GM23338 (cell line): Measurements from ENCODE around the gene PUM1. TPM values are rescaled to one million over a fixed set of nuclear protein-coding genes. Genes with fewer than 3 reads are reported as not detected.
A peak's percentile ranks its signal among the peaks of the same experiment; 100 is the strongest.

Source experiments
- ATAC-seq: fragments of 200-7000 bp; cut with Tn5 transposase; 3 replicates; pipeline ENCODE4 v1.9.1; 2020
- DNase-seq: peaks from one replicate; pipeline ENCODE4 v3.0.0-alpha.2; 2015; ENCODE audit warnings: low spot score
- H2AFZ ChIP-seq: fragments of 200-600 bp; sonication (generic); 2 replicates; pipeline ENCODE4 v1.8.0; 2016; ENCODE audit warnings: antibody characterized with exemption, mild to moderate bottlenecking, moderate library complexity
- H3F3A ChIP-seq: fragments of 200-600 bp; sonication (generic); replicated peaks from 2 replicates; pipeline ENCODE4 v1.8.0; 2017; ENCODE audit warnings: antibody characterized with exemption, mixed run types, low read depth
- H3K27ac ChIP-seq: fragments of 200-600 bp; sonication (generic); 2 replicates; pipeline ENCODE4 v1.6.1; 2016; ENCODE audit warnings: low read depth
- H3K27me3 ChIP-seq: fragments of 200-600 bp; sonication (generic); 2 replicates; pipeline ENCODE4 v1.8.0; 2016; ENCODE audit warnings: mild to moderate bottlenecking, mixed run types, moderate library complexity; ENCODE audit not compliant: insufficient read depth
- H3K36me3 ChIP-seq: fragments of 200-600 bp; sonication (generic); 2 replicates; pipeline ENCODE4 v1.8.0; 2016; ENCODE audit warnings: mild to moderate bottlenecking; ENCODE audit not compliant: insufficient read depth
- H3K4me1 ChIP-seq: fragments of 200-600 bp; sonication (generic); 2 replicates; pipeline ENCODE4 v1.8.0; 2016; ENCODE audit warnings: mild to moderate bottlenecking, moderate library complexity; ENCODE audit not compliant: insufficient read depth
- H3K4me2 ChIP-seq: fragments of 200-600 bp; sonication (generic); 2 replicates; pipeline ENCODE4 v1.7.1; 2017; ENCODE audit warnings: mixed run types
- H3K4me3 ChIP-seq: fragments of 200-600 bp; sonication (generic); 2 replicates; pipeline ENCODE4 v1.6.1; 2016; ENCODE audit warnings: mixed run types
- H3K79me2 ChIP-seq: fragments of 200-600 bp; sonication (generic); replicated peaks from 2 replicates; pipeline ENCODE4 v1.8.0; 2017; ENCODE audit warnings: mild to moderate bottlenecking; ENCODE audit not compliant: insufficient read depth
- H3K9me2 ChIP-seq: fragments of 200-600 bp; sonication (generic); 2 replicates; pipeline ENCODE4 v1.8.0; 2017; ENCODE audit not compliant: insufficient read depth
- H4K20me1 ChIP-seq: fragments of 200-600 bp; sonication (generic); replicated peaks from 2 replicates; pipeline ENCODE4 v1.8.0; 2017; ENCODE audit warnings: mild to moderate bottlenecking; ENCODE audit not compliant: insufficient read depth
- H3K27ac Mint-ChIP-seq: 2 replicates; pipeline ENCODE4 v1.8.0; 2020; ENCODE audit warnings: inconsistent platforms, mild to moderate bottlenecking, moderate library complexity, mixed read lengths
- H3K27me3 Mint-ChIP-seq: 3 replicates; pipeline ENCODE4 v1.8.0; 2022; ENCODE audit warnings: low read depth, mild to moderate bottlenecking, moderate library complexity, mixed read lengths, inconsistent platforms; ENCODE audit not compliant: insufficient read depth, poor library complexity
- H3K36me3 Mint-ChIP-seq: 3 replicates; pipeline ENCODE4 v1.8.0; 2021; ENCODE audit warnings: low read depth, mild to moderate bottlenecking, inconsistent platforms, moderate library complexity, mixed read lengths
- H3K4me1 Mint-ChIP-seq: 3 replicates; pipeline ENCODE4 v1.8.0; 2020; ENCODE audit warnings: mild to moderate bottlenecking, inconsistent platforms, mixed read lengths
- H3K4me3 Mint-ChIP-seq: 3 replicates; pipeline ENCODE4 v1.8.0; 2021; ENCODE audit warnings: moderate library complexity, mild to moderate bottlenecking, inconsistent platforms, mixed read lengths
- H3K9me3 Mint-ChIP-seq: 3 replicates; pipeline ENCODE4 v1.8.0; 2020; ENCODE audit warnings: moderate library complexity, mild to moderate bottlenecking, inconsistent platforms, mixed read lengths
- CREB1 ChIP-seq: fragments of 250-450 bp; sonication (Bioruptor Pico); IDR thresholded peaks from 2 replicates; pipeline ENCODE4 v1.5.0; 2020; ENCODE audit warnings: low read depth, mild to moderate bottlenecking, moderate library complexity
- EZH2 ChIP-seq: fragments of 200-600 bp; sonication (generic); IDR thresholded peaks from one replicate; pipeline ENCODE4 v1.8.0; 2017; ENCODE audit warnings: antibody characterized with exemption, mild to moderate bottlenecking, low read depth; ENCODE audit not compliant: unreplicated experiment
- EZH2phosphoT487 ChIP-seq: fragments of 200-600 bp; sonication (generic); IDR thresholded peaks from one replicate; pipeline ENCODE4 v1.8.1; 2018; ENCODE audit warnings: antibody characterized with exemption; ENCODE audit not compliant: unreplicated experiment
- JUNB ChIP-seq: IDR thresholded peaks from one replicate; pipeline ENCODE4 v1.6.1; 2016; ENCODE audit warnings: antibody characterized with exemption; ENCODE audit not compliant: unreplicated experiment
- NANOG ChIP-seq: IDR thresholded peaks from 2 replicates; pipeline ENCODE4 v1.6.1; 2016; ENCODE audit warnings: antibody characterized with exemption, borderline replicate concordance
- POLR2AphosphoS5 ChIP-seq: IDR thresholded peaks from 2 replicates; pipeline ENCODE4 v1.6.1; 2016; ENCODE audit warnings: antibody characterized with exemption, low read depth
- STAT1 ChIP-seq: IDR thresholded peaks from one replicate; pipeline ENCODE4 v1.6.1; 2016; ENCODE audit warnings: antibody characterized with exemption; ENCODE audit not compliant: unreplicated experiment
- ZNF114 ChIP-seq: fragments of 250-450 bp; sonication (Bioruptor Pico); IDR thresholded peaks from 2 replicates; pipeline ENCODE4 v1.5.0; 2020; ENCODE audit warnings: mild to moderate bottlenecking, moderate library complexity
- ZNF331 ChIP-seq: fragments of 250-450 bp; sonication (Bioruptor Pico); IDR thresholded peaks from 2 replicates; pipeline ENCODE4 v1.5.0; 2020; ENCODE audit warnings: low read depth, mild to moderate bottlenecking, moderate library complexity
- polyA plus RNA-seq: library from polyadenylated mRNA; unstranded; fragments of >200 nt; fragmentation: Nextera tagmentation; extraction: Ambion mirVana; gene quantifications from 2 replicates; pipeline ENCODE4 v1.2.1, GENCODE V29; 2016
- total RNA-seq: library from RNA; depleted of rRNA; stranded (reverse); fragments of >200 nt; shearing (Covaris generic); gene quantifications from 2 replicates; pipeline ENCODE4 v1.2.3, GENCODE V29; 2014
- TF ChIP-seq, protein P1 (sequence below): IDR thresholded peaks from 2 replicates; pipeline ENCODE4 v1.6.1; 2016; ENCODE audit warnings: antibody characterized with exemption
- TF ChIP-seq, protein P2 (sequence below), 2 experiments: fragments of 200-600 bp in 1 of 2; sonication (generic) in 1 of 2; conservative IDR thresholded peaks; 2 replicates each; pipeline versions ENCODE4 v1.5.1 to v1.6.1; 2016 to 2017; ENCODE audit warnings: antibody characterized with exemption in 2 of 2, low read depth in 2 of 2, mild to moderate bottlenecking in 2 of 2, moderate library complexity in 1 of 2
- TF ChIP-seq, protein P3 (sequence below): IDR thresholded peaks from one replicate; pipeline ENCODE4 v1.6.1; 2018; ENCODE audit warnings: antibody characterized with exemption; ENCODE audit not compliant: unreplicated experiment
- TF ChIP-seq, protein P4 (sequence below): fragments of 250-450 bp; sonication (Bioruptor Pico); IDR thresholded peaks from 2 replicates; pipeline ENCODE4 v1.5.0; 2020; ENCODE audit warnings: mild to moderate bottlenecking, moderate library complexity

Gene PUM1
- total and polyA plus RNA-seq, 2 experiments from 2014 or later: 44.4 to 117 TPM

- H3K27ac Mint-ChIP-seq: peak overlapping the region; percentile 11
- no peak for ATAC-seq
- TF ChIP-seq, protein P1, sequence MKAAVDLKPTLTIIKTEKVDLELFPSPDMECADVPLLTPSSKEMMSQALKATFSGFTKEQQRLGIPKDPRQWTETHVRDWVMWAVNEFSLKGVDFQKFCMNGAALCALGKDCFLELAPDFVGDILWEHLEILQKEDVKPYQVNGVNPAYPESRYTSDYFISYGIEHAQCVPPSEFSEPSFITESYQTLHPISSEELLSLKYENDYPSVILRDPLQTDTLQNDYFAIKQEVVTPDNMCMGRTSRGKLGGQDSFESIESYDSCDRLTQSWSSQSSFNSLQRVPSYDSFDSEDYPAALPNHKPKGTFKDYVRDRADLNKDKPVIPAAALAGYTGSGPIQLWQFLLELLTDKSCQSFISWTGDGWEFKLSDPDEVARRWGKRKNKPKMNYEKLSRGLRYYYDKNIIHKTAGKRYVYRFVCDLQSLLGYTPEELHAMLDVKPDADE: no peak
- TF ChIP-seq, protein P2, sequence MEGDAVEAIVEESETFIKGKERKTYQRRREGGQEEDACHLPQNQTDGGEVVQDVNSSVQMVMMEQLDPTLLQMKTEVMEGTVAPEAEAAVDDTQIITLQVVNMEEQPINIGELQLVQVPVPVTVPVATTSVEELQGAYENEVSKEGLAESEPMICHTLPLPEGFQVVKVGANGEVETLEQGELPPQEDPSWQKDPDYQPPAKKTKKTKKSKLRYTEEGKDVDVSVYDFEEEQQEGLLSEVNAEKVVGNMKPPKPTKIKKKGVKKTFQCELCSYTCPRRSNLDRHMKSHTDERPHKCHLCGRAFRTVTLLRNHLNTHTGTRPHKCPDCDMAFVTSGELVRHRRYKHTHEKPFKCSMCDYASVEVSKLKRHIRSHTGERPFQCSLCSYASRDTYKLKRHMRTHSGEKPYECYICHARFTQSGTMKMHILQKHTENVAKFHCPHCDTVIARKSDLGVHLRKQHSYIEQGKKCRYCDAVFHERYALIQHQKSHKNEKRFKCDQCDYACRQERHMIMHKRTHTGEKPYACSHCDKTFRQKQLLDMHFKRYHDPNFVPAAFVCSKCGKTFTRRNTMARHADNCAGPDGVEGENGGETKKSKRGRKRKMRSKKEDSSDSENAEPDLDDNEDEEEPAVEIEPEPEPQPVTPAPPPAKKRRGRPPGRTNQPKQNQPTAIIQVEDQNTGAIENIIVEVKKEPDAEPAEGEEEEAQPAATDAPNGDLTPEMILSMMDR (conservative IDR thresholded peaks at IDR 0.05; ENCODE audit: low read depth in 2 of 2): no peak
- no peak for TF ChIP-seq ZNF331 (CRISPR knock-in tag)
- TF ChIP-seq POLR2AphosphoS5: no peak
- TF ChIP-seq JUNB: no peak
- TF ChIP-seq ZNF114 (CRISPR knock-in tag): no peak
- TF ChIP-seq NANOG: no peak
- TF ChIP-seq, protein P3, sequence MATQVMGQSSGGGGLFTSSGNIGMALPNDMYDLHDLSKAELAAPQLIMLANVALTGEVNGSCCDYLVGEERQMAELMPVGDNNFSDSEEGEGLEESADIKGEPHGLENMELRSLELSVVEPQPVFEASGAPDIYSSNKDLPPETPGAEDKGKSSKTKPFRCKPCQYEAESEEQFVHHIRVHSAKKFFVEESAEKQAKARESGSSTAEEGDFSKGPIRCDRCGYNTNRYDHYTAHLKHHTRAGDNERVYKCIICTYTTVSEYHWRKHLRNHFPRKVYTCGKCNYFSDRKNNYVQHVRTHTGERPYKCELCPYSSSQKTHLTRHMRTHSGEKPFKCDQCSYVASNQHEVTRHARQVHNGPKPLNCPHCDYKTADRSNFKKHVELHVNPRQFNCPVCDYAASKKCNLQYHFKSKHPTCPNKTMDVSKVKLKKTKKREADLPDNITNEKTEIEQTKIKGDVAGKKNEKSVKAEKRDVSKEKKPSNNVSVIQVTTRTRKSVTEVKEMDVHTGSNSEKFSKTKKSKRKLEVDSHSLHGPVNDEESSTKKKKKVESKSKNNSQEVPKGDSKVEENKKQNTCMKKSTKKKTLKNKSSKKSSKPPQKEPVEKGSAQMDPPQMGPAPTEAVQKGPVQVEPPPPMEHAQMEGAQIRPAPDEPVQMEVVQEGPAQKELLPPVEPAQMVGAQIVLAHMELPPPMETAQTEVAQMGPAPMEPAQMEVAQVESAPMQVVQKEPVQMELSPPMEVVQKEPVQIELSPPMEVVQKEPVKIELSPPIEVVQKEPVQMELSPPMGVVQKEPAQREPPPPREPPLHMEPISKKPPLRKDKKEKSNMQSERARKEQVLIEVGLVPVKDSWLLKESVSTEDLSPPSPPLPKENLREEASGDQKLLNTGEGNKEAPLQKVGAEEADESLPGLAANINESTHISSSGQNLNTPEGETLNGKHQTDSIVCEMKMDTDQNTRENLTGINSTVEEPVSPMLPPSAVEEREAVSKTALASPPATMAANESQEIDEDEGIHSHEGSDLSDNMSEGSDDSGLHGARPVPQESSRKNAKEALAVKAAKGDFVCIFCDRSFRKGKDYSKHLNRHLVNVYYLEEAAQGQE: no peak
- no peak for TF ChIP-seq CREB1 (CRISPR knock-in tag)
- no peak for TF ChIP-seq EZH2phosphoT487
- TF ChIP-seq STAT1: no peak
- TF ChIP-seq, protein P4, sequence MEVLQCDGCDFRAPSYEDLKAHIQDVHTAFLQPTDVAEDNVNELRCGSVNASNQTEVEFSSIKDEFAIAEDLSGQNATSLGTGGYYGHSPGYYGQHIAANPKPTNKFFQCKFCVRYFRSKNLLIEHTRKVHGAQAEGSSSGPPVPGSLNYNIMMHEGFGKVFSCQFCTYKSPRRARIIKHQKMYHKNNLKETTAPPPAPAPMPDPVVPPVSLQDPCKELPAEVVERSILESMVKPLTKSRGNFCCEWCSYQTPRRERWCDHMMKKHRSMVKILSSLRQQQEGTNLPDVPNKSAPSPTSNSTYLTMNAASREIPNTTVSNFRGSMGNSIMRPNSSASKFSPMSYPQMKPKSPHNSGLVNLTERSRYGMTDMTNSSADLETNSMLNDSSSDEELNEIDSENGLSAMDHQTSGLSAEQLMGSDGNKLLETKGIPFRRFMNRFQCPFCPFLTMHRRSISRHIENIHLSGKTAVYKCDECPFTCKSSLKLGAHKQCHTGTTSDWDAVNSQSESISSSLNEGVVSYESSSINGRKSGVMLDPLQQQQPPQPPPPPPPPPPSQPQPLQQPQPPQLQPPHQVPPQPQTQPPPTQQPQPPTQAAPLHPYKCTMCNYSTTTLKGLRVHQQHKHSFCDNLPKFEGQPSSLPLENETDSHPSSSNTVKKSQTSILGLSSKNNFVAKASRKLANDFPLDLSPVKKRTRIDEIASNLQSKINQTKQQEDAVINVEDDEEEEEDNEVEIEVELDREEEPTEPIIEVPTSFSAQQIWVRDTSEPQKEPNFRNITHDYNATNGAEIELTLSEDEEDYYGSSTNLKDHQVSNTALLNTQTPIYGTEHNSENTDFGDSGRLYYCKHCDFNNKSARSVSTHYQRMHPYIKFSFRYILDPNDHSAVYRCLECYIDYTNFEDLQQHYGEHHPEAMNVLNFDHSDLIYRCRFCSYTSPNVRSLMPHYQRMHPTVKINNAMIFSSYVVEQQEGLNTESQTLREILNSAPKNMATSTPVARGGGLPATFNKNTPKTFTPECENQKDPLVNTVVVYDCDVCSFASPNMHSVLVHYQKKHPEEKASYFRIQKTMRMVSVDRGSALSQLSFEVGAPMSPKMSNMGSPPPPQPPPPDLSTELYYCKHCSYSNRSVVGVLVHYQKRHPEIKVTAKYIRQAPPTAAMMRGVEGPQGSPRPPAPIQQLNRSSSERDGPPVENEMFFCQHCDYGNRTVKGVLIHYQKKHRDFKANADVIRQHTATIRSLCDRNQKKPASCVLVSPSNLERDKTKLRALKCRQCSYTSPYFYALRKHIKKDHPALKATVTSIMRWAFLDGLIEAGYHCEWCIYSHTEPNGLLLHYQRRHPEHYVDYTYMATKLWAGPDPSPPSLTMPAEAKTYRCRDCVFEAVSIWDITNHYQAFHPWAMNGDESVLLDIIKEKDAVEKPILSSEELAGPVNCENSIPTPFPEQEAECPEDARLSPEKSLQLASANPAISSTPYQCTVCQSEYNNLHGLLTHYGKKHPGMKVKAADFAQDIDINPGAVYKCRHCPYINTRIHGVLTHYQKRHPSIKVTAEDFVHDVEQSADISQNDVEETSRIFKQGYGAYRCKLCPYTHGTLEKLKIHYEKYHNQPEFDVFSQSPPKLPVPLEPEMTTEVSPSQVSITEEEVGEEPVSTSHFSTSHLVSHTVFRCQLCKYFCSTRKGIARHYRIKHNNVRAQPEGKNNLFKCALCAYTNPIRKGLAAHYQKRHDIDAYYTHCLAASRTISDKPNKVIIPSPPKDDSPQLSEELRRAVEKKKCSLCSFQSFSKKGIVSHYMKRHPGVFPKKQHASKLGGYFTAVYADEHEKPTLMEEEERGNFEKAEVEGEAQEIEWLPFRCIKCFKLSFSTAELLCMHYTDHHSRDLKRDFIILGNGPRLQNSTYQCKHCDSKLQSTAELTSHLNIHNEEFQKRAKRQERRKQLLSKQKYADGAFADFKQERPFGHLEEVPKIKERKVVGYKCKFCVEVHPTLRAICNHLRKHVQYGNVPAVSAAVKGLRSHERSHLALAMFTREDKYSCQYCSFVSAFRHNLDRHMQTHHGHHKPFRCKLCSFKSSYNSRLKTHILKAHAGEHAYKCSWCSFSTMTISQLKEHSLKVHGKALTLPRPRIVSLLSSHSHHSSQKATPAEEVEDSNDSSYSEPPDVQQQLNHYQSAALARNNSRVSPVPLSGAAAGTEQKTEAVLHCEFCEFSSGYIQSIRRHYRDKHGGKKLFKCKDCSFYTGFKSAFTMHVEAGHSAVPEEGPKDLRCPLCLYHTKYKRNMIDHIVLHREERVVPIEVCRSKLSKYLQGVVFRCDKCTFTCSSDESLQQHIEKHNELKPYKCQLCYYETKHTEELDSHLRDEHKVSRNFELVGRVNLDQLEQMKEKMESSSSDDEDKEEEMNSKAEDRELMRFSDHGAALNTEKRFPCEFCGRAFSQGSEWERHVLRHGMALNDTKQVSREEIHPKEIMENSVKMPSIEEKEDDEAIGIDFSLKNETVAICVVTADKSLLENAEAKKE (CRISPR knock-in tag): no peak
- no peak for TF ChIP-seq EZH2
- H3K36me3 Mint-ChIP-seq: no peaks in the 10 kb centered on the region
- H3K9me2 ChIP-seq: no peaks in the 10 kb centered on the region
- H3K27me3 Mint-ChIP-seq: no peaks in the 10 kb centered on the region
- H3K36me3 ChIP-seq: no peaks in the 10 kb centered on the region
- peak overlapping the region; percentile 43; the same call in 1 of the 2 replicates for H2AFZ ChIP-seq
- peaks cover 6% of the 10 kb centered on the region; the same call in 1 of the 3 replicates for H3K4me1 Mint-ChIP-seq
- no peaks in the 10 kb centered on the region for H3K4me1 ChIP-seq
- no peaks in the 10 kb centered on the region for H4K20me1 ChIP-seq
- no peak overlapping the region for H3K4me2 ChIP-seq
- no peak overlapping the region for H3K27ac ChIP-seq
- no peak for DNase-seq
- no peaks in the 10 kb centered on the region for H3K79me2 ChIP-seq
- no peak overlapping the region for H3K4me3 Mint-ChIP-seq
- H3K4me3 ChIP-seq: no peak overlapping the region
- H3F3A ChIP-seq: peaks cover 4% of the 10 kb centered on the region; the same call in 1 of the 2 replicates
- H3K27me3 ChIP-seq: no peaks in the 10 kb centered on the region
- H3K9me3 Mint-ChIP-seq: no peaks in the 10 kb centered on the region
Measured at GRCh38 chr1:31099293-31100032, 33.9 kb upstream of the PUM1 start.
